ENCODE measurements around the gene DIP2A.

Gene DIP2A

GRCh38 chr21:46434322-46434958 is 24.3 kb upstream of the DIP2A start:
- Histone ChIP-seq H3K27me3 (ENCODE audit: insufficient read depth, low read depth) (no peaks in the 10 kb centered on the region), H3K79me2 (ENCODE audit: insufficient read depth, low read depth) (no peaks in the 10 kb centered on the region), H3K9ac (no peak overlapping the region), H3K27ac (no peak overlapping the region), H4K20me1 (ENCODE audit: insufficient read depth) (no peaks in the 10 kb centered on the region), H3K4me3 (IDR thresholded peaks at IDR 0.05; ENCODE audit: insufficient read depth, low read depth, low read length) (no peak overlapping the region), H3K36me3 (ENCODE audit: insufficient read depth) (no peaks in the 10 kb centered on the region), H3K4me2 (no peak overlapping the region), H2AFZ (ENCODE audit: low read depth) (no peak overlapping the region), H3K4me1 (ENCODE audit: low read depth, poor library complexity, severe bottlenecking) (no peaks in the 10 kb centered on the region)
- TF ChIP-seq CTCF (conservative IDR thresholded peaks at IDR 0.05; ENCODE audit: low read depth, low read length), result no peak

GRCh38 chr21:46435786-46436227 is 22.9 kb upstream of the DIP2A start:
- no peak overlapping the region for H3K4me2 ChIP-seq
- no peak overlapping the region for H3K9ac ChIP-seq
- no peak overlapping the region for H2AFZ ChIP-seq (ENCODE audit: low read depth)
- TF ChIP-seq CTCF (conservative IDR thresholded peaks at IDR 0.05; ENCODE audit: low read depth, low read length), result no peak
- H3K79me2 ChIP-seq (ENCODE audit: insufficient read depth, low read depth), result no peaks in the 10 kb centered on the region
- H3K36me3 ChIP-seq (ENCODE audit: insufficient read depth), result no peaks in the 10 kb centered on the region
- H4K20me1 ChIP-seq (ENCODE audit: insufficient read depth), result no peaks in the 10 kb centered on the region
- H3K4me3 ChIP-seq (IDR thresholded peaks at IDR 0.05; ENCODE audit: insufficient read depth, low read depth, low read length), result no peak overlapping the region
- H3K27me3 ChIP-seq (ENCODE audit: insufficient read depth, low read depth), result no peaks in the 10 kb centered on the region
- H3K27ac ChIP-seq, result no peak overlapping the region
- H3K4me1 ChIP-seq (ENCODE audit: low read depth, poor library complexity, severe bottlenecking), result no peaks in the 10 kb centered on the region

- TF ChIP-seq CTCF (conservative IDR thresholded peaks at IDR 0.05; ENCODE audit: low read depth, low read length), result no peak
- Histone ChIP-seq H2AFZ (ENCODE audit: low read depth) (no peak overlapping the region), H3K4me3 (IDR thresholded peaks at IDR 0.05; ENCODE audit: insufficient read depth, low read depth, low read length) (no peak overlapping the region), H3K27ac (no peak overlapping the region), H3K79me2 (ENCODE audit: insufficient read depth, low read depth) (no peaks in the 10 kb centered on the region), H3K27me3 (ENCODE audit: insufficient read depth, low read depth) (no peaks in the 10 kb centered on the region), H3K4me2 (no peak overlapping the region), H3K4me1 (ENCODE audit: low read depth, poor library complexity, severe bottlenecking) (no peaks in the 10 kb centered on the region), H3K9ac (no peak overlapping the region), H4K20me1 (ENCODE audit: insufficient read depth) (no peaks in the 10 kb centered on the region), H3K36me3 (ENCODE audit: insufficient read depth) (no peaks in the 10 kb centered on the region)
Measured at GRCh38 chr21:46436621-46437020, 22.1 kb upstream of the DIP2A start.

- H3K9ac ChIP-seq, result no peak overlapping the region
- H4K20me1 ChIP-seq (ENCODE audit: insufficient read depth), result no peaks in the 10 kb centered on the region
- no peaks in the 10 kb centered on the region for H3K36me3 ChIP-seq (ENCODE audit: insufficient read depth)
- no peak overlapping the region for H3K4me2 ChIP-seq
- H3K27ac ChIP-seq, result no peak overlapping the region
- no peaks in the 10 kb centered on the region for H3K4me1 ChIP-seq (ENCODE audit: low read depth, poor library complexity, severe bottlenecking)
- TF ChIP-seq CTCF (conservative IDR thresholded peaks at IDR 0.05; ENCODE audit: low read depth, low read length), result no peak
- no peaks in the 10 kb centered on the region for H3K79me2 ChIP-seq (ENCODE audit: insufficient read depth, low read depth)
- no peak overlapping the region for H3K4me3 ChIP-seq (IDR thresholded peaks at IDR 0.05; ENCODE audit: insufficient read depth, low read depth, low read length)
- H3K27me3 ChIP-seq (ENCODE audit: insufficient read depth, low read depth), result no peaks in the 10 kb centered on the region
- H2AFZ ChIP-seq (ENCODE audit: low read depth), result no peak overlapping the region
Measured at GRCh38 chr21:46437096-46437498, 21.6 kb upstream of the DIP2A start.
